ENCODE data around the gene ATP5F1C.
"Not testable (repeated sequence)": the region's sequence is repeated elsewhere in the genome, so short reads cannot be mapped to it uniquely, and the experiment has no call there.

Gene ATP5F1C

GRCh38 chr10:7787857-7788638 lies at the start of gene ATP5F1C, which contains the start of gene KIN:
ATP5F1C (plus strand) TSS chr10:7788177; CDS start chr10:7788208, 31 bp downstream.
KIN (minus strand) TSS chr10:7787993; CDS start chr10:7787933, 60 bp downstream.
- DNase-seq (ENCODE audit: extremely low read depth in 1 of 2, low read depth in 1 of 2), result peak; percentile 96 to 97

DNA sequence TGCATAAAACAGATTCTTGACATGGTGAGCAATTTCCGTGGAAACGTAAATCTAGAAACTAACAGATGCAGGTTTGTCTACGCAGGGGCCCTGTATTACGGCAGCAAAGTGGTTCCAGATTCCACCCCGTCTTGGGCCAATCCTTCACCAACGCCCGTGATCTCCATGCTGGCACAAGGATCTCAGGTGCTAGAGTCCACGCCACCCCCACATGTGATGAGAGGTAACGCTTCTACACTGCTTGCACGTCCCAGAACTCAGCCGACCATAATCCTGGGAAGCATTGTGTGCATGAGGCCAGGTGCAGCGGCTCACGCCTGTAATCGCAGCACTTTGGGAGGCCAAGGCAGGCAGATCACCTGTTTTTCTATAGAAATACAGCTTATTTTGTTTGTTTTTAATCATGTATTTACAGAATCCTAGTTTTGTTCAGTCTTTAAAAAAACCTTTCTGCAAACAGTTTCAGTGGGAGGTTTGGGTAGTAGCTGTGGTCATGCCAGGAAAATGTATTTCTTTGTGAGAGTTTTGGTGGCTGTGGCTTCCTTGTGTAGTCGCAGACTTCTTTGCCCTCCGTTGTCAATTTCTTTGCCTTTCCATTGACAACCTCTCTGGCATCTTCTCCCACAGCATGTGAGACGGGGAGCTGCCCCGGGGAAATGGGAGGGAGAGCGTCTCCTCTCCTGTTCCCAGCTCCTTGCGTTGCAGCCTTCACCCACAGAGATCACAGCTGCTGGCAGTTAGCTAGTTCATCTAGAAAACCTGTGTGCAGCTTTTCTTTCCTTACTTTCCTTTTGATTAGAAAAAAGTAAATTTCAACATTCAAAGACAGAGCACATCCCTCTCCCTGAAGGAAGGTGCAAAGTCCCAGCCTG lies 49.2 kb upstream of the ATP5F1C start:
- DNase-seq (ENCODE audit: extremely low read depth in 1 of 2, low read depth in 1 of 2), result no peak

DNA sequence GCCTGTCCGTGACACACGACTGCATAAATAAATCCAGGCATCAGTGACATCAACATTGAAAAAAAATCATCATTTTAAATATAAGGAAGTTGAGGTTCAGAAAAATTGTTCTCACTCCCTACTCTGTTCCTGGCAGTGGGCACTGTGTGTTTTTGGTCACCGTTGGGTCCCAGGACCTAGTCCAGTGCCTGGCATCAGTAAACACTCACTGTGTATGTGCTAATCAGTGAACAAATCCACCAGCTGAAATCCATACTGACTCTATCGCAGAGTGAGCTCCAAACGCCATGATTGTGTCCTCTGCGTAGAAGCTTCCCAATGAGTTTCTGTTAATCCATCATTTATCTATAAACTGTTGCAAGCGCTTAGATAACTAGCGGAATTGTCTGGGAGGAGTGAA lies 43.7 kb upstream of the ATP5F1C start:
- no peak for DNase-seq (ENCODE audit: extremely low read depth in 1 of 2, low read depth in 1 of 2)

DNA sequence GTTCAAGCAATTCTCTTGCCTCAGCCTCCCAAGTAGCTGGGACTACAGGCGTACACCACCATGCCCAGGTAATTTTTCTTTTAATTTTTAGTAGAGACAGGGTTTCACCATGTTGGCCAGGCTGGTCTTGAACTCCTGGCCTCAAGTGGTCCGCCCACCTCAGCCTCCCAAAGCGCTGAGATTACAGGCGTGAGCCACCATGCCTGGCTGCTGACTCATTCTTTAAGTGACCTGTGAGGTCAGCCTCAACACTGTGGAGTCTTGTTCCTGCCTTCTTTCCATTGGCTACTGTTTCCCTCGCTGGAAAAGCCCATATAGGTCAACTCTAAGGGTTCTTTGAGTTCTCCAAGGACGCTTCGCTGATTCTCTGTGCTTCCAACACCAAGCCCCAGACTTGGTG lies 39.3 kb upstream of the ATP5F1C start:
- not testable (repeated sequence) for DNase-seq (ENCODE audit: extremely low read depth in 1 of 2, low read depth in 1 of 2)

GRCh38 chr10:7750222-7750621 lies 37.8 kb upstream of the ATP5F1C start:
- no peak for DNase-seq (ENCODE audit: extremely low read depth in 1 of 2, low read depth in 1 of 2)

DNA sequence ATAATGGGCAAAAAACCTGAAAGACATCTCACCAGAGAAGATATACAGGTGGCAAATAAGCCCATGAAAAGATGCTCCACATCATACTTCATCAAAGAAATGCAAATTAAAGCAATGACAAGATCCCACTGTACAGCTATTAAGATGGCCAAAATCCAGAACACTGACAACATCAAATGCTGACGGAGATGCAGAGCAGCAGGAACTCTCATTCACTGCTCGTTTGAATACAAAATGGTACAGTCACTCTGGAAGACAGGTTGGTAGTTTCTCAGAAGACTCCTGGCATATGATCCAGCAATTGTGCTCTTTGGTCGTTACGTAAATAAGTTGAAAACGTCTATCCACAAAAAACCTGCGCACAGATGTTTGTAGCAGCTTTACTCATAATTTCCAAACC lies 35.7 kb upstream of the ATP5F1C start:
- DNase-seq (ENCODE audit: extremely low read depth in 1 of 2, low read depth in 1 of 2), result no peak

- no peak for DNase-seq (ENCODE audit: extremely low read depth in 1 of 2, low read depth in 1 of 2)
Observed at GRCh38 chr10:7755103-7755502, 32.9 kb upstream of the ATP5F1C start.

DNA sequence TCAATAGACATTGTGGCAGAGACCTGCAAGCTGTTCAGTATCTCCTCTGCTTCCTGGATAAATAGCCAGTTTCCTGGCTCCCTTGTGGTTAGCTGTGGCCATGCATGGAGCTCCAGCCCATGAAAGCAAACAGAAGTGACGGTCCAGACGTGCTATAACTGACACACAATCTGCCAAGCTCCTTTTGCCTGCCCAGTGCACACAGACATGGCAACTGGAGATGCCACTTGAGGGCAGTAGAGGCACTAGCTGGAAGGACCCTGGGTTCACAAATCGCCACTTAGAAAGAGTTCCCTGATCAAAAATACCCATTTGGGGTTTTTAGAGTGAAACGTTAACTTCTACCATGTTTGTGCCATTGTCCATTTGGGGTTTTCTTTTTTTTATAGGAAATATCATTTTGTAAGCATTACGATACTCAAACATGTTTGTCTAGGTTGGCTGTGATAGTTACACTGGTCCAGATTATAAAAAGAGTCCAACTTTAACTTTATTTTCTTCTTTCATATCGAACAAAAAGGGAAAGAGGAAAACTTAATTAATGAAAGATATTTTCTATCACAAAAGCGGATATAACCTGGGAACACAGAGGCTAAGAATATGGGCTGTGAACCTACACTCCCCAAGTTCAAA lies 31.5 kb upstream of the ATP5F1C start:
- no peak for DNase-seq (ENCODE audit: extremely low read depth in 1 of 2, low read depth in 1 of 2)

DNA sequence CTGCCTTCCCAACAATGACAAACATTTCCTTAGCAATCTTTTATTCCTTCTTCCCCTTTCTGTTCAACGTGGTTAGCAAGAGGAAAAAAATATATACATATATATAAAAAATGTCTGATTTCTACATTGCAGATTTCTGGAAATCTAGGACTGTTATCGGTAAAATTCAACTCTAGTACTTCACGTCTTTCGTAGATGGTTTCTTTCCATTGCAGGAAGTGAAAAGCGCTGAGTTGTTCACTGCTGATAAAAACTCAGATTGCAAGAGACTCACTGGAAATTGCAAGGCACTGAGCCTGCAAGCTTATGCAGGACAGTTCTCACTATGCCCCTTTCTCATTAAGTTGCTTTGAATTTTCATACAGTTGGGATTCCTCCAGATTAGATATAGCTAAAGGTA lies 24.0 kb upstream of the ATP5F1C start:
- DNase-seq (ENCODE audit: extremely low read depth in 1 of 2, low read depth in 1 of 2), result no peak

DNA sequence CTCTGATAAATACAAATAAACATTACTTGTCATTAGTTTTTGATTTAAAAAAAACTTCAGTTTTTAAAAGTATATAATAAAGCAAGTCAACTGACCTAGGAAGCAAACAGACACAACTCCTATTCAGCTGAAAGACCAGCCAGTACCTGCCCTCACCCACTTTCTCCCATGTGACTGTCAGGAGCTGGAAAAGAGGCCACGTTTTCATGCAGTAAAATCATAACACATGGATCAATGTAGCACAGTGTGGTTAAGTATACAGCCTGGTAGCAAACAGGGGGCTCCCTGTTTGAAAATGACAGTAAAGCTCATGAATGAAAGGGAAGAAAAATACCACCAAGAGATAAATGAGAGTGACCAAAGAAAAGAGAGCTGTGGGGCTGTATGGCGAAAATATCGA lies 21.7 kb upstream of the ATP5F1C start:
- no peak for DNase-seq (ENCODE audit: extremely low read depth in 1 of 2, low read depth in 1 of 2)

GRCh38 chr10:7767209-7767608 lies 20.8 kb upstream of the ATP5F1C start:
- no peak for DNase-seq (ENCODE audit: extremely low read depth in 1 of 2, low read depth in 1 of 2)

DNA sequence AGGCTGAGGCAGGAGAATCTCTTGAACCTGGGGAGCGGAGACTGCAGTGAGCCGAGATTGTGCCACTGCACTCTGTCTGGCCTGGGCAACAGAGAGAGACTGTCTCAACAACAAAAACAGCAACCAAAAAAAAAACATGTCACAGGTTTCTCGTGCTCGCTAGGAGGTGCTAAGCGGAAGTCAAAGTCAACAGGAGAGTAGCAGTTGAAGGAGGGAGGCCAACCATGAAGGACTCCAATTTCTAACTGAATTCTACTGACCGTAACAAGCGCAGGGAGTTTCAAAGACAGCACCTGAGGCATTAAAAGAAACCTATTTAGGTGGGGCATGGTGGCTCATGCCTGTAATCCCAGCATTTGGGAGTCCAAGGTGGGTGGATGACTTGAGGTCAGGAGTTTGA lies 19.6 kb upstream of the ATP5F1C start:
- DNase-seq (ENCODE audit: extremely low read depth in 1 of 2, low read depth in 1 of 2), result no peak

- DNase-seq (ENCODE audit: extremely low read depth in 1 of 2, low read depth in 1 of 2), result no peak
Observed at GRCh38 chr10:7773845-7774801, 13.9 kb upstream of the ATP5F1C start.

DNA sequence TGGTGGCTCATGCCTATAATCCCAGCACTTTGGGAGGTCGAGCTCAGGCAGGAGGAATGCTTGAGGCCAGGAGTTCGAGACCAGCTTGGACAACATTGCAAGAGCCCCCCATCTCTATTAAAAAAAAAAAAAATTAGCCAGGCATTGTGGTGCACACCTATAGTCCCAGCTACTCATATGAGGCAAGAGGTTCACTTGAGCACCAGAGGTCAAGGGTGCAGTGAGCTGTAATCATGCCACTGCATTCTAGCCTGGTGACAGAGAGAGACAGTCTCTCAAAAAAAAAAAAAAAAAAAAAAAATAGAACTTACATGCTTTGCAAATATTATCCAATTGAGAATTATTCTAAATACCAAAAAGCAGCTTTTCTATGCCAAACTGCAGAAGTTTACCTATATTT lies 11.2 kb upstream of the ATP5F1C start:
- no peak for DNase-seq (ENCODE audit: extremely low read depth in 1 of 2, low read depth in 1 of 2)

- DNase-seq (ENCODE audit: extremely low read depth in 1 of 2, low read depth in 1 of 2), result not testable (repeated sequence)
Observed at GRCh38 chr10:7782194-7782593, 5.8 kb upstream of the ATP5F1C start.

GRCh38 chr10:7786430-7786829 lies 1.5 kb upstream of the ATP5F1C start:
- no peak for DNase-seq (ENCODE audit: extremely low read depth in 1 of 2, low read depth in 1 of 2)

DNA sequence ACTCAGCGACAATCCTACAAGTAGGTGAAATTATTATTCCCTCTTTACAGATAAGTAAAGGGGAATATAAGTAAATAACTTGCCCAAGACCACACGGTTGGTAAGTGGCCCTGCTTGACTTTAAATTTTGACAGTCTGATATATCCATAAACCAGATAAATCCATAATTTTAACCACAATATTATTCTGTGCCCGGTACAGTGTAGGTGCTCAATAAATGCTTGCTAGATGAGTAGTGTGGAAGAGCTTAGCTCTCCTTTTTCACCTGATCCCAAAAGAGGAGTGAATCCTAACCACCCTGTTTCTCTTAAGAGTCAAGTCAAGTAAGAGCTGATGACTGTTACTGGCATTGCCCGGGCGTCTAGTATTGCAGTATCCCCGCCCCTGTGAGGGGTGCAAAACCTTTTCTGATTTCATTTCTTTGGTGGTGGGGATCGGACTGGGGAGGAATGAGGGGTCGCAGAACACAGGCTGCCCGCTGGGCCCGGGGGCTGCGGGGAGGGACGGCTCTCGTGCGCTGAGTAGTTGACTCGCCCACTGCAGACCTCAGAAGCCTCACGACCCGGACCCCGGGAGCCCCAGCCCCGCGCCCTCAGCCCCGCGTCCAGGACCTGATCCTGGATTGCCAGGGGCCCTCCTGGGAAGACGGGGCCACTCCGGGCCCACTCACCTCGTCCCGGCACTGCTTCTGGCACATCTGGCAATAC lies 674 bp upstream of the ATP5F1C start:
- peak in 1 of 2 donors; percentile 3 for DNase-seq (ENCODE audit: extremely low read depth in 1 of 2, low read depth in 1 of 2)

GRCh38 chr10:7788639-7789286 lies 786 bp downstream of the ATP5F1C start:
- DNase-seq (ENCODE audit: extremely low read depth in 1 of 2, low read depth in 1 of 2), result no peak

DNA sequence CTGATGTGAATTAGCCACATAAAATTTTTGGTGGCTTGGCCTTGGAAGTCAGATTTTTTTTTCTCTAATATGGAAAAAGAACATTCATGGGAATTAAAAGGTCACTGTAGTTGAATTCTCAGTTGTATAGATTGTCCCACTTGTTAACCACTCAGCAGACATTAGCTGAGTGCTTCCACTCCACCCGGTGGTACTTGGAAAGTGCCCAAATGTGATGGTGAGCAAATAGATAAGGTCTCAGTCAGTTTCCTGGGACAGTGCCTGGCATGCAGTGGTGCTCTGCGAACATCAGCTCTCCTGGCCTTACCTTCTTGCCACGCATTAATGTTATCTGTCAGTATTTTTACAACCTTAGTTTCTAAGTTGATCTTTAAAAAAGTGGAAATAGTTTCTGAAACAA lies 1.4 kb downstream of the ATP5F1C start:
- DNase-seq (ENCODE audit: extremely low read depth in 1 of 2, low read depth in 1 of 2), result no peak

Data from stimulated activated CD8-positive, alpha-beta memory T cell treated with anti-CD3 and anti-CD28 coated beads, Interleukin-7, amount 100 ng/mL, for 48 hours (primary cell).